PC-3 (cell line): ENCODE measurements around the gene TBXAS1. TPM values are rescaled to one million over a fixed set of nuclear protein-coding genes. Genes with fewer than 3 reads are reported as not detected.

Source experiments
- ATAC-seq: fragments of 200-7000 bp; cut with Tn5 transposase; 2 replicates; pipeline ENCODE4 v1.9.1; 2020; ENCODE audit warnings: mild to moderate bottlenecking, moderate library complexity
- BruUV-seq: library from RNA; stranded (reverse); fragments of 400-500 nt; replicated peaks from 2 replicates; lab custom pipeline; 2021; lab: Mats Ljungman, UMichigan
- CTCF ChIA-PET: fragments of 300-600 bp; sonication (Branson Sonifier 250); formaldehyde crosslinking; loops from one replicate; lab custom pipeline; 2022; ENCODE audit warnings: antibody characterized with exemption; lab: Charles Lee
- POLR2A ChIA-PET: fragments of 300-600 bp; sonication (Branson Sonifier 250); formaldehyde crosslinking; loops from one replicate; lab custom pipeline; 2022; ENCODE audit warnings: antibody characterized with exemption; ENCODE audit not compliant: unreplicated experiment; lab: Charles Lee
- DNase-seq: peaks from one replicate; pipeline ENCODE4 v3.0.0-alpha.2; 2015
- H2AFZ ChIP-seq: fragments of 300-600 bp; sonication (generic); 2 replicates; pipeline ENCODE4 v1.6.0; 2016; ENCODE audit warnings: antibody characterized with exemption, low read length
- H3F3A ChIP-seq: fragments of 300-600 bp; sonication (generic); one replicate; pipeline ENCODE4 v1.6.0; 2017; ENCODE audit warnings: antibody characterized with exemption, low read length, control low read depth, mild to moderate bottlenecking; ENCODE audit not compliant: unreplicated experiment
- H3K27ac ChIP-seq: fragments of 300-600 bp; sonication (generic); 2 replicates; pipeline ENCODE4 v1.5.1; 2016; ENCODE audit warnings: mild to moderate bottlenecking, low read length
- H3K27me3 ChIP-seq: fragments of 300-600 bp; sonication (generic); 2 replicates; pipeline ENCODE4 v1.6.1; 2016; ENCODE audit warnings: low read length, mixed read lengths
- H3K36me3 ChIP-seq: fragments of 300-600 bp; sonication (generic); 2 replicates; pipeline ENCODE4 v1.6.1; 2016; ENCODE audit warnings: low read depth, mixed run types, low read length, mixed read lengths
- H3K4me1 ChIP-seq: fragments of 300-600 bp; sonication (generic); 2 replicates; pipeline ENCODE4 v1.5.1; 2016; ENCODE audit warnings: low read length; ENCODE audit not compliant: insufficient read depth
- H3K4me2 ChIP-seq: fragments of 300-600 bp; sonication (generic); 2 replicates; pipeline ENCODE4 v1.6.0; 2016; ENCODE audit warnings: low read length
- H3K4me3 ChIP-seq: fragments of 300-600 bp; sonication (generic); 2 replicates; pipeline ENCODE4 v1.5.1; 2016; ENCODE audit warnings: mild to moderate bottlenecking, low read length, mixed read lengths
- H3K79me2 ChIP-seq: fragments of 300-600 bp; sonication (generic); 2 replicates; pipeline ENCODE4 v1.6.1; 2017; ENCODE audit warnings: low read length, mixed read lengths
- H3K9ac ChIP-seq: fragments of 300-600 bp; sonication (generic); 2 replicates; pipeline ENCODE4 v1.6.0; 2016; ENCODE audit warnings: mild to moderate bottlenecking, low read length
- H3K9me2 ChIP-seq: fragments of 300-600 bp; sonication (generic); replicated peaks from 2 replicates; pipeline ENCODE4 v1.6.1; 2016; ENCODE audit warnings: mixed run types, low read length, mixed read lengths
- H3K9me3 ChIP-seq: fragments of 300-600 bp; sonication (generic); 2 replicates; pipeline ENCODE4 v1.6.1; 2016; ENCODE audit warnings: low read length, mixed read lengths
- H4K20me1 ChIP-seq: fragments of 300-600 bp; sonication (generic); 2 replicates; pipeline ENCODE4 v1.6.1; 2016; ENCODE audit warnings: low read length, mixed read lengths
- EZH2 ChIP-seq: fragments of 300-600 bp; sonication (generic); IDR thresholded peaks from one replicate; pipeline ENCODE4 v1.6.1; 2017; ENCODE audit warnings: antibody characterized with exemption, mild to moderate bottlenecking, low read length; ENCODE audit not compliant: unreplicated experiment
- EZH2phosphoT487 ChIP-seq: fragments of 300-600 bp; sonication (generic); IDR thresholded peaks from 2 replicates; pipeline ENCODE4 v1.6.1; 2018; ENCODE audit warnings: mild to moderate bottlenecking, antibody characterized with exemption, low read length, borderline replicate concordance
- intact Hi-C: fragments of 100-400 bp; cut with micrococcal nuclease; formaldehyde crosslinking; loops from 2 replicates; pipeline ENCODE4 v1.9.0; 2023
- total RNA-seq: library from RNA; depleted of rRNA; stranded (reverse); fragments of >200 nt; gene quantifications from 2 replicates; pipeline ENCODE4 v1.2.3, GENCODE V29; 2014
- TF ChIP-seq, protein P1 (sequence below): fragments of 300-600 bp; sonication (generic); conservative IDR thresholded peaks from 2 replicates; pipeline ENCODE4 v1.5.1; 2017; ENCODE audit warnings: antibody characterized with exemption, low read depth, mild to moderate bottlenecking, low read length

The TBXAS1 gene
- total RNA-seq, 1 experiment from 2014 or later: 21.8 TPM

GRCh38 chr7:139850906-139851305 lies 21.8 kb downstream of the TBXAS1 start:
- ChIA-PET POLR2A (interaction anchor here (0.7 kb wide), 1 partner anchor 7 kb away, joined by 3 read pairs; no protein-coding TSS in a partner anchor), CTCF (no interaction called here)
- Histone ChIP-seq H4K20me1 (no peaks in the 10 kb centered on the region), H2AFZ (no peak overlapping the region), H3K4me2 (no peak overlapping the region), H3F3A (no peaks in the 10 kb centered on the region), H3K36me3 (no peaks in the 10 kb centered on the region), H3K4me3 (no peak overlapping the region), H3K27me3 (no peaks in the 10 kb centered on the region), H3K9me2 (no peaks in the 10 kb centered on the region), H3K9ac (no peak overlapping the region), H3K27ac (no peak overlapping the region), H3K79me2 (no peaks in the 10 kb centered on the region), H3K4me1 (no peaks in the 10 kb centered on the region), H3K9me3 (no peaks in the 10 kb centered on the region)
- no peak for DNase-seq
- ATAC-seq: no peak
- no TSS peak for BruUV-seq
- TF ChIP-seq, protein P1, sequence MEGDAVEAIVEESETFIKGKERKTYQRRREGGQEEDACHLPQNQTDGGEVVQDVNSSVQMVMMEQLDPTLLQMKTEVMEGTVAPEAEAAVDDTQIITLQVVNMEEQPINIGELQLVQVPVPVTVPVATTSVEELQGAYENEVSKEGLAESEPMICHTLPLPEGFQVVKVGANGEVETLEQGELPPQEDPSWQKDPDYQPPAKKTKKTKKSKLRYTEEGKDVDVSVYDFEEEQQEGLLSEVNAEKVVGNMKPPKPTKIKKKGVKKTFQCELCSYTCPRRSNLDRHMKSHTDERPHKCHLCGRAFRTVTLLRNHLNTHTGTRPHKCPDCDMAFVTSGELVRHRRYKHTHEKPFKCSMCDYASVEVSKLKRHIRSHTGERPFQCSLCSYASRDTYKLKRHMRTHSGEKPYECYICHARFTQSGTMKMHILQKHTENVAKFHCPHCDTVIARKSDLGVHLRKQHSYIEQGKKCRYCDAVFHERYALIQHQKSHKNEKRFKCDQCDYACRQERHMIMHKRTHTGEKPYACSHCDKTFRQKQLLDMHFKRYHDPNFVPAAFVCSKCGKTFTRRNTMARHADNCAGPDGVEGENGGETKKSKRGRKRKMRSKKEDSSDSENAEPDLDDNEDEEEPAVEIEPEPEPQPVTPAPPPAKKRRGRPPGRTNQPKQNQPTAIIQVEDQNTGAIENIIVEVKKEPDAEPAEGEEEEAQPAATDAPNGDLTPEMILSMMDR: no peak
- no peak for TF ChIP-seq EZH2
- no peak for TF ChIP-seq EZH2phosphoT487
- intact Hi-C loops: no loop called here

- intact Hi-C loops: no loop called here
- H3K4me2 ChIP-seq: no peak overlapping the region
- no peaks in the 10 kb centered on the region for H3K9me2 ChIP-seq
- no peaks in the 10 kb centered on the region for H3K79me2 ChIP-seq
- ChIA-PET POLR2A (interaction anchor here (0.7 kb wide), 1 partner anchor 8 kb away, joined by 3 read pairs; no protein-coding TSS in a partner anchor), CTCF (no interaction called here)
- no peaks in the 10 kb centered on the region for H3K36me3 ChIP-seq
- no peak overlapping the region for H3K27ac ChIP-seq
- no peak for ATAC-seq
- no peaks in the 10 kb centered on the region for H3K4me1 ChIP-seq
- H3K9ac ChIP-seq: no peak overlapping the region
- no peak overlapping the region for H2AFZ ChIP-seq
- no TSS peak for BruUV-seq
- no peak for DNase-seq
- no peaks in the 10 kb centered on the region for H3F3A ChIP-seq
- no peak overlapping the region for H3K4me3 ChIP-seq
- no peaks in the 10 kb centered on the region for H3K27me3 ChIP-seq
- TF ChIP-seq EZH2 (no peak), EZH2phosphoT487 (no peak)
- TF ChIP-seq, protein P1: no peak
- H3K9me3 ChIP-seq: no peaks in the 10 kb centered on the region
- no peaks in the 10 kb centered on the region for H4K20me1 ChIP-seq
These were observed 22.9 kb downstream of the TBXAS1 start for GRCh38 chr7:139851770-139852481.

- no peaks in the 10 kb centered on the region for H3K9me2 ChIP-seq
- no peaks in the 10 kb centered on the region for H3K9me3 ChIP-seq
- no peaks in the 10 kb centered on the region for H3K27me3 ChIP-seq
- no TSS peak for BruUV-seq
- H3F3A ChIP-seq: no peaks in the 10 kb centered on the region
- no peak overlapping the region for H2AFZ ChIP-seq
- DNase-seq (no peak), ATAC-seq (no peak)
- no peaks in the 10 kb centered on the region for H3K79me2 ChIP-seq
- TF ChIP-seq EZH2phosphoT487 (no peak), EZH2 (no peak)
- TF ChIP-seq, protein P1: no peak
- no peaks in the 10 kb centered on the region for H4K20me1 ChIP-seq
- H3K4me1 ChIP-seq: no peaks in the 10 kb centered on the region
- H3K4me2 ChIP-seq: no peak overlapping the region
- POLR2A ChIA-PET: no interaction called here
- no peak overlapping the region for H3K9ac ChIP-seq
- H3K27ac ChIP-seq: no peak overlapping the region
- no peaks in the 10 kb centered on the region for H3K36me3 ChIP-seq
- intact Hi-C loops: no loop called here
- CTCF ChIA-PET: no interaction called here
- H3K4me3 ChIP-seq: no peak overlapping the region
These were observed 23.4 kb downstream of the TBXAS1 start for GRCh38 chr7:139852482-139852845.
